HepG2 (cell line): ENCODE results near the gene ADI1. TPM values are rescaled to one million over a fixed set of nuclear protein-coding genes. Genes with fewer than 3 reads are reported as not detected.
A peak's percentile ranks its signal among the peaks of the same experiment; 100 is the strongest.

ENCODE experiments used
- ATAC-seq: fragments of 200-7000 bp; cut with Tn5 transposase; 3 replicates; pipeline ENCODE4 v1.9.1; 2020; ENCODE audit warnings: mild to moderate bottlenecking, moderate library complexity
- BruUV-seq: library from RNA; stranded (reverse); fragments of 400-500 nt; replicated peaks from 2 replicates; lab custom pipeline; 2021; lab: Mats Ljungman, UMichigan
- CTCF ChIA-PET: fragments of 300-600 bp; formaldehyde crosslinking; extraction: SDS; loops from one replicate; lab custom pipeline; 2021; ENCODE audit warnings: low total read pairs, inconsistent platforms, low intra/inter-chr PET ratio; lab: Yijun Ruan, JAX
- POLR2A ChIA-PET: fragments of 350-600 bp; sonication (Branson Sonifier 250); formaldehyde crosslinking; loops from one replicate; lab custom pipeline; 2020; ENCODE audit warnings: antibody characterized with exemption, inconsistent platforms; lab: Yijun Ruan, JAX
- DNase-seq: peaks from one replicate; pipeline ENCODE4 v3.0.0-alpha.2; 2015; ENCODE audit warnings: low spot score
- FAIRE-seq: peaks from 3 replicates; lab custom pipeline; 2011; peaks lifted over from hg19 to GRCh38; lab: Jason Lieb, UNC
- H2AFZ ChIP-seq: one replicate; pipeline ENCODE4 v1.6.1; 2011; ENCODE audit warnings: low read length, inconsistent platforms
- H3K27ac ChIP-seq: fragments of 300-600 bp; 3 replicates; pipeline ENCODE4 v1.8.0; 2011; ENCODE audit warnings: mixed run types, mild to moderate bottlenecking, mixed read lengths, low read length, inconsistent platforms; ENCODE audit not compliant: insufficient read depth; ENCODE audit errors: extremely low read length
- H3K27me3 ChIP-seq, 2 experiments: fragments of 200-600 bp in 1 of 2; 2 replicates in 1 of 2; 3 replicates in 1 of 2; pipeline versions ENCODE4 v1.6.0 to v1.8.0; 2011; ENCODE audit warnings: low read length in 2 of 2, mild to moderate bottlenecking in 2 of 2, moderate library complexity in 2 of 2, inconsistent platforms in 1 of 2; ENCODE audit not compliant: insufficient read depth in 2 of 2, control insufficient read depth in 1 of 2
- H3K36me3 ChIP-seq, 2 experiments: fragments of 200-600 bp in 1 of 2; replicated peaks in 1 of 2; 2 replicates in 1 of 2; 3 replicates in 1 of 2; pipeline versions ENCODE4 v1.5.1 to v1.8.0; 2011; ENCODE audit warnings: low read length in 2 of 2, inconsistent platforms in 1 of 2; ENCODE audit not compliant: insufficient read depth in 2 of 2, control insufficient read depth in 1 of 2
- H3K4me1 ChIP-seq: 2 replicates; pipeline ENCODE4 v1.5.1; 2012; ENCODE audit warnings: low read length, inconsistent platforms; ENCODE audit not compliant: insufficient read depth
- H3K4me2 ChIP-seq: 2 replicates; pipeline ENCODE4 v1.6.0; 2011; ENCODE audit warnings: low read depth, low read length, inconsistent platforms
- H3K4me3 ChIP-seq, 3 experiments: fragments of 200-600 bp in 1 of 3; sonication (generic), shearing (Covaris generic) in 1 of 3; replicated peaks in 1 of 3; 2 replicates each; pipeline ENCODE4 v1.5.1; 2011 to 2016; ENCODE audit warnings: low read length in 3 of 3, inconsistent platforms in 2 of 3, low read depth in 2 of 3, mild to moderate bottlenecking in 2 of 3, control low read depth in 1 of 3, mixed read lengths in 1 of 3; ENCODE audit not compliant: insufficient read depth in 1 of 3
- H3K79me2 ChIP-seq: one replicate; pipeline ENCODE4 v1.6.1; 2011; ENCODE audit warnings: low read length, inconsistent platforms; ENCODE audit not compliant: insufficient read depth
- H3K9ac ChIP-seq: 2 replicates; pipeline ENCODE4 v1.6.0; 2011; ENCODE audit warnings: mild to moderate bottlenecking, low read depth, low read length, inconsistent platforms; ENCODE audit not compliant: insufficient read depth
- H3K9me3 ChIP-seq: 2 replicates; pipeline ENCODE4 v1.5.1; 2012; ENCODE audit warnings: mild to moderate bottlenecking, low read length
- H4K20me1 ChIP-seq: 2 replicates; pipeline ENCODE4 v1.6.0; 2011; ENCODE audit warnings: inconsistent platforms, mild to moderate bottlenecking, low read length, moderate library complexity; ENCODE audit not compliant: insufficient read depth
- ELF3 ChIP-seq: IDR thresholded peaks from 2 replicates; pipeline ENCODE4 v1.6.1; 2016; ENCODE audit warnings: missing genetic modification reagents, missing compliant biosample characterization
- FOXP1 ChIP-seq, 2 experiments: fragments of 450-650 bp in 1 of 2; IDR thresholded peaks; 2 replicates each; pipeline ENCODE4 v1.6.1; 2017 to 2018; ENCODE audit warnings: antibody characterized with exemption in 1 of 2
- NBN ChIP-seq: fragments of 450-650 bp; conservative IDR thresholded peaks from 2 replicates; pipeline ENCODE4 v1.6.1; 2017
- SALL1 ChIP-seq: sonication (generic); formaldehyde crosslinking; IDR thresholded peaks from 2 replicates; pipeline ENCODE4 v1.8.0; 2022; ENCODE audit warnings: mild to moderate bottlenecking, missing genetic modification reagents
- ZNF501 ChIP-seq: sonication (generic); formaldehyde crosslinking; IDR thresholded peaks from 2 replicates; pipeline ENCODE4 v1.5.1; 2020; ENCODE audit warnings: mild to moderate bottlenecking, moderate library complexity, missing genetic modification reagents
- ZNF567 ChIP-seq: sonication (generic); formaldehyde crosslinking; IDR thresholded peaks from 2 replicates; pipeline ENCODE4 v1.8.1; 2023; ENCODE audit warnings: mild to moderate bottlenecking, missing genetic modification reagents, borderline replicate concordance
- WGBS: methylation state at CpG from one replicate; pipeline ENCODE4 v1.1.6; 2017; ENCODE audit warnings: low lambda C conversion rate; 5-methylcytosine and 5-hydroxymethylcytosine counted together
- in situ Hi-C: cut with HindIII; loops from 2 replicates; pipeline ENCODE4 v1.10.0; 2017; ENCODE audit warnings: low pct_unique_long_range_greater_than_20kb; ENCODE audit not compliant: extremely low pct_ligation_motif_present
- intact Hi-C: fragments of 100-400 bp; cut with micrococcal nuclease; formaldehyde crosslinking; loops from one replicate; pipeline ENCODE4 v1.10.0; 2022; ENCODE audit not compliant: unreplicated experiment
- polyA plus RNA-seq, 8 experiments: library from polyadenylated mRNA; depleted of rRNA in 3 of 8; stranded (reverse) in 7 of 8; unstranded in 1 of 8; fragments of >200 nt; fragmentation: Illumina TruSeq in 4 of 8; extraction: Trizol in 4 of 8; gene quantifications; 2 replicates each; pipeline versions ENCODE4 v1.2.1 to v1.2.3, GENCODE V29; 2011 to 2016; ENCODE audit warnings: low read depth in 4 of 8, missing spikeins in 1 of 8, mixed read lengths in 1 of 8; ENCODE audit not compliant: insufficient read depth in 1 of 8
- total RNA-seq, 5 experiments: library from RNA; depleted of rRNA; stranded (reverse); fragments of >200 nt; fragmentation: Illumina TruSeq; extraction: Trizol; gene quantifications; 2 replicates each; pipeline ENCODE4 v1.2.3, GENCODE V29; 2016; ENCODE audit warnings: low read depth in 1 of 5
- TF ChIP-seq, protein P1 (sequence below): sonication (generic); formaldehyde crosslinking; IDR thresholded peaks from 2 replicates; pipeline ENCODE4 v1.5.1; 2020; ENCODE audit warnings: mild to moderate bottlenecking, moderate library complexity, missing genetic modification reagents
- TF ChIP-seq, protein P2 (sequence below): IDR thresholded peaks from 2 replicates; pipeline ENCODE4 v1.6.1; 2016

ADI1 gene
- total and polyA plus RNA-seq, 2 of the 13 experiments (the other 11 are each of a cell fraction or from before 2014, with no cell fraction given), result 28.7 to 123 TPM

- no peak for DNase-seq
- Histone ChIP-seq H2AFZ (no peak overlapping the region), H3K9ac (no peak overlapping the region), H3K27ac (no peak overlapping the region), H3K4me3 (no peak overlapping the region), H3K36me3 (peaks cover 15 to 62% of the 10 kb centered on the region in 2 experiments; a peak in 4 of 5 replicates), H3K9me3 (no peaks in the 10 kb centered on the region), H3K4me1 (peaks cover 12% of the 10 kb centered on the region), H4K20me1 (no peaks in the 10 kb centered on the region), H3K4me2 (no peak overlapping the region), H3K27me3 (no peaks in the 10 kb centered on the region), H3K79me2 (peaks cover 24% of the 10 kb centered on the region)
- FAIRE-seq, result no peak
- 73% methylated on average over 4 of the region's 4 CpGs for WGBS
- in situ Hi-C loops, result no loop called here
- peak; percentile 48 for ATAC-seq
- BruUV-seq, result no TSS peak
- TF ChIP-seq ZNF567, result no peak
- TF ChIP-seq, protein P1, sequence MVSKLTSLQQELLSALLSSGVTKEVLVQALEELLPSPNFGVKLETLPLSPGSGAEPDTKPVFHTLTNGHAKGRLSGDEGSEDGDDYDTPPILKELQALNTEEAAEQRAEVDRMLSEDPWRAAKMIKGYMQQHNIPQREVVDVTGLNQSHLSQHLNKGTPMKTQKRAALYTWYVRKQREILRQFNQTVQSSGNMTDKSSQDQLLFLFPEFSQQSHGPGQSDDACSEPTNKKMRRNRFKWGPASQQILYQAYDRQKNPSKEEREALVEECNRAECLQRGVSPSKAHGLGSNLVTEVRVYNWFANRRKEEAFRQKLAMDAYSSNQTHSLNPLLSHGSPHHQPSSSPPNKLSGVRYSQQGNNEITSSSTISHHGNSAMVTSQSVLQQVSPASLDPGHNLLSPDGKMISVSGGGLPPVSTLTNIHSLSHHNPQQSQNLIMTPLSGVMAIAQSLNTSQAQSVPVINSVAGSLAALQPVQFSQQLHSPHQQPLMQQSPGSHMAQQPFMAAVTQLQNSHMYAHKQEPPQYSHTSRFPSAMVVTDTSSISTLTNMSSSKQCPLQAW (CRISPR knock-in tag), result peak; percentile 46; the same call in 1 of the 2 replicates
- TF ChIP-seq NBN, result no peak
- TF ChIP-seq, protein P2, sequence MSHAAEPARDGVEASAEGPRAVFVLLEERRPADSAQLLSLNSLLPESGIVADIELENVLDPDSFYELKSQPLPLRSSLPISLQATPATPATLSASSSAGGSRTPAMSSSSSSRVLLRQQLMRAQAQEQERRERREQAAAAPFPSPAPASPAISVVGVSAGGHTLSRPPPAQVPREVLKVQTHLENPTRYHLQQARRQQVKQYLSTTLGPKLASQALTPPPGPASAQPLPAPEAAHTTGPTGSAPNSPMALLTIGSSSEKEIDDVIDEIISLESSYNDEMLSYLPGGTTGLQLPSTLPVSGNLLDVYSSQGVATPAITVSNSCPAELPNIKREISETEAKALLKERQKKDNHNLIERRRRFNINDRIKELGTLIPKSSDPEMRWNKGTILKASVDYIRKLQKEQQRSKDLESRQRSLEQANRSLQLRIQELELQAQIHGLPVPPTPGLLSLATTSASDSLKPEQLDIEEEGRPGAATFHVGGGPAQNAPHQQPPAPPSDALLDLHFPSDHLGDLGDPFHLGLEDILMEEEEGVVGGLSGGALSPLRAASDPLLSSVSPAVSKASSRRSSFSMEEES (CRISPR knock-in tag), result no peak
- peak; percentile 21; the same call in 1 of the 2 replicates for TF ChIP-seq SALL1 (CRISPR knock-in tag)
- TF ChIP-seq ELF3 (CRISPR knock-in tag), result 0 out of 2 replicates have a peak, but pooled peaks have one; percentile 10
- no peak for TF ChIP-seq FOXP1 (IDR thresholded peaks at IDR 0.05)
- TF ChIP-seq FOXP1 (CRISPR knock-in tag; IDR thresholded peaks at IDR 0.05), result 0 out of 2 replicates have a peak, but pooled peaks have one; percentile 10
- 0 out of 2 replicates have a peak, but pooled peaks have one; percentile 45 for TF ChIP-seq ZNF501 (CRISPR knock-in tag)
- POLR2A ChIA-PET, result interaction anchor here (1.0 to 3.0 kb wide), 4 partner anchors 12 to 53 kb away, joined by 3 to 19 read pairs (median 9); partner anchors contain the start of genes ADI1 and RNASEH1
- intact Hi-C loops, result no loop called here
- CTCF ChIA-PET, result no interaction called here
Observed at GRCh38 chr2:3505771-3506170, 13.6 kb downstream of the ADI1 start.
